Amniotic epithelial cell (primary cell): ENCODE results near the gene DIS3L2.
"Not testable (repeated sequence)": the region's sequence is repeated elsewhere in the genome, so short reads cannot be mapped to it uniquely, and the experiment has no call there.

Source experiments
- DNase-seq: peaks from one replicate; pipeline ENCODE4 v3.0.0-alpha.2; 2010; ENCODE audit warnings: low read depth

DIS3L2 gene

DNA sequence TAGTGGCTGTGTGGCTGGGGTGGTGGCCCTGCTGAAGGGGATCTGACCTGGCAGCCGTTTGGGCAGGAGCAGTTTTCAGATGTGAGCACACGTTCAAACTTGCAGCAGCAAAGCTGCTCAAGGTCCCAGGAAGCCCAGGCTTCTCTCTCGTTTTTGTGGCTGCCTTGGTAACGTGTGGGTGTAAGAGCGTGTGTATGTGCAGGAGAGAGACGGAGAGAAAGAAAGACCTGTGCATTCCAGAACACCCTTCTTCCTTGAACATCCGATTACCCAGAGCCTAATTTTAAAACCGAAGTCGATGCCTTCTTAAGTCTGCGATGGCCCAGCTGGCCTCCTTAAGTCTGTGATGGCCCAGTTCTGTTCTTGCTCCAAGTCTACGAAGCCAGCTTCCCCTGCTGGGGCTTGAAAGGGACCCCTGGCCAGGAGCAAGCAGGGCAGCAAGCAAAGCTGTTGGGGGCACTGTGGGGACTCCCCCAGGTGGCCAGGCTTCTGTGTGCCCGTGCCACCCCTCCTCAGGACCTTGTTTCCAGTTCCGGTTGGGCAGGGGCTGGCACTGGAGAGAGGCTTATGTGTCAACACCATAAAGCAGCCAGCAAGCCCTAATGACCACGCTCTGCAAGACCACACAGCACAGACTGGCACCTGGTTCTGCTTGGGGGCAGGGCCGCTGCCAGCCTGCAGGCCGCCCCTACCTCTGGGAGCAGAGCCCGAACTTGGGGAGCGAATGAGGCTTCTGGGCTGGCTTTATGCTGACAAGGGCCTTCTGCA is 361.2 kb downstream of the DIS3L2 start:
- no peak for DNase-seq

DNA sequence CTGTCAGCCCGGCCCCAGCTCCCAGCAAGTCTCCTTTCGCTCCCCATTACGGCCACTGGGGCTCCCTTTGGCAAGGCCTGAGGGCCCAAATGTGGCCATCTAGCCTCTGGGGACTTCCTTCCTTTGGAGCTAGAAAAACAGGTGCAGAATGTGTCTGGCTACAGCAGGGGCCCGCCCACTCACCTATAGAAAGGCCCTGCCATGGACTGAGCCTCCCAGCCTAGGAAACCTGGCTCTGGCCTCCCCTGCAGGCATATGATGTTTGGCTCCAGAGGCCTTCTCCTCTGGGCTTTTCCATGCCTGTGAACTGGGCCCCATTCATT is 361.8 kb downstream of the DIS3L2 start:
- DNase-seq = no peak

DNA sequence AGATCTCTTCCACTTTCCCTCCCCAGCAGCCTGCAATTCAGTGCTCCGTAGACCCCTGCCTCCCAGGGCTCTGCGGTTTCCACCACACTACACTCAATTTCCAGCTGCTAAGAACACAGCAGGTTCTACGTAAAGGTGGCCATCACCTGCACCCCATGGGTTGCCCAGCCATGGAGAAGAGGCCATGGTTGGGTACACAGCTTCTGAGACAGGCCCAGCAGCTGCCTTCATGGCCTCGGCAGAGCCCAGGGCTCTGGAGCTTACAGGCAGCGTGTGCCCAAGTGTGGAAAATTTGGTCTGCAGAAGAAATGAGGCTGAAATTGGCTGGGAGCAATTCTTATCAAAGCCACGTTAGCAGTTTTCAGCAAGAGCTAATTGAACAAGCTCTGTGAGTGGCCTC is 362.5 kb downstream of the DIS3L2 start:
- not testable (repeated sequence) for DNase-seq

DNA sequence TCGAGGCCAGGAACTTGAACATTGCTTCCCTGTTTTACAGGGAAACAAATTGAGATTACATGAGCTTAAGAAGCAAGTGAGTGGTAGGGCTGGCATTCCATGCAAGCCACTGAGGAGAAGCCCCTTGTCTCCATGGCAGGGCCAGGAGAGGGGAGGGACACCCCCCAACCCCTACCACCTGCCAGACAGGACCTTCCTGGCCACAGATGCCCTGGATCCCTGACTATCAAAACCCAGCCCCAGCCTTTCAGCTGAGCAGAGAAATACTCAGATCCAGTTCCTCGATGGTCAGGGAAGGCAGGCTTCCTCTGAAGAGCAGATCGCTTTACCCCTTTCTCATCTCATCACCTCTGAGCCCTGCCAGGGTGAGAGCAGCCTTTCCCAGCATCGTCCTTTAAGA is 363.3 kb downstream of the DIS3L2 start:
- no peak for DNase-seq

DNA sequence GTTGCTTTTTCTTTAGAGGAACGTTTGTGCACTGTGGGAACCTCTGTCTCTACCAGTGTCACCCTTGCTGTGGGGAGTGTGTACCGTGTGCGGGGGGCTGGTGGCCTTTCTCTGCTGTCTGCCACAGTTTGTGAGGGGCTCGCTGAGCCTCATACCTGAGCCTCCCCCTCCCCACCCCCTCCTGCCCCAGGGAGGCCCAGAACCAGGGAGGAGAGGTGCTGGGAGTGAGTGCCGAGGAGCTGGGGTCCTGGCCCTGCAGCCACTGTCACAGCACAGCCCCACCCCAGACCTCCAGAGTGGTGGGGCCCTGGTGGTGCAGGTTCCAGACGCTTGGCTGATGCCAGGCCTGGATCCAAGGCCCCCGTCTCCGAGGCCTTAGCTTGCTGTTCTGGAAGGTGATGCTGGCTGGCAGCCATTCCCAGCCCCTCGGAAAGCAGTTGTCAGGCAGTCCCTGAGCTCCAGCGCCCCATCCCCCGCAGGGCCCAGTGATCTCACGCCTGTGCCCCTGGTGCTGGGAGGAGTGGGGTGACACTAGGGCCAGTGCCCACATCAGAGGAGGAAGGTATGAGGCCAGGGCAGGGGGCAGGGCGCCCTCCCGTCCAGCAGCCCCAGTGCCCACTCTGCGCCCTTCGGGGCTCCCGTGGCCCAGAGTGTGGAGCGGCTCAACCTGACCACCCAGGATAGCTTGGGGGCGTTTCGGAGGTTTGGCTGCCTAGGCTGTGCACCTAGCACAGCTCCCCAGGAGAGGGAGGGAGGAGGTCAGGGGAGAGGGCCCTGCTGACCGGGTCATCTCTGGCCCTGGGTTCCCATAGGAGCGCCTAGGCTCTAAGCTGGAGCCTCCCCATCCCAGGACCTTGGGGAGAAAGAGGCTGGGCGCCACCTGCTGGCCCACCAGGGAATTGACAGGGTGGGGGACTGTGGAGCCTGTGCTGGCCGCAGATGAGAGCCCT is 364.1 kb downstream of the DIS3L2 start:
- peak; percentile 17 for DNase-seq

DNA sequence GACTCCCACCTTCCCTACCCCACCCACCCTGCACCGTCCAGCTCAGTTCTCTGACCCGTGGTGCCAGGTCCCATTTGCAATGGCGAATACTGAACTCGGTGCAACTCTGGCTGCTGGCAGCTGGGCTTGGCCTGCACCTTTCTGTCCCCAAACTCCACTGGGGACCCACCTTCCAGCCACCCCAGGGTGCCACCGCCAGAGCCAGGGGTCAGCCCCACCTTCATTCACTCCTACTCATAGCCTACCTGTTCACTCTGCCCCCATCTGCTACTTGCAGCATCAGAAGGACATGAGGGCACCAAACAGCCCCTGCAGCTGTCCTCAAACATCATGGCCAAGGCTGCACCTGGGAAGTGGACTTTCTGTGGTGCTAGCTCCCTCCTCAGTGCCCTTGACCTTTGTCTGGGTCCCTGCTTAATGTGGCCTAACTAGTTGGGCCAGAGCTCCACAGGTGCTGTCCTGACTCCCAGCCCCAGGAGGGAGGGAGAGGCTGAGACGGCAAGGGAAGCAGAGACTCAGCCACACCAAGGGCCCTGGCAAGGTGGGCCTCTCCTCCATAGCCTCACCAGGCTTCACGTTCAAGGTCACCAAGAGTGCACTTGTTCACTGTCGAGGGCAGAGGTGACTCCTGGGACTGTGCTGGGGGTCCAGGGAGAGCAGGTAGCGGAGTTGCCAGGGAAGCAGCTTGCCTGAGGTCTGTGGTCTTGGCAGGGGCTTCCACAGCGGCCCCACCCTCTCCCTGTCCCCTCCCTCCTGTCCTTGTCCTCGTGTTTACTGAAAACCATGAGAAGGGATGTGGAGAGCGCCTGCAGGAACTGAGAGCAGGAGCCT is 365.0 kb downstream of the DIS3L2 start:
- DNase-seq = not testable (repeated sequence)

DNA sequence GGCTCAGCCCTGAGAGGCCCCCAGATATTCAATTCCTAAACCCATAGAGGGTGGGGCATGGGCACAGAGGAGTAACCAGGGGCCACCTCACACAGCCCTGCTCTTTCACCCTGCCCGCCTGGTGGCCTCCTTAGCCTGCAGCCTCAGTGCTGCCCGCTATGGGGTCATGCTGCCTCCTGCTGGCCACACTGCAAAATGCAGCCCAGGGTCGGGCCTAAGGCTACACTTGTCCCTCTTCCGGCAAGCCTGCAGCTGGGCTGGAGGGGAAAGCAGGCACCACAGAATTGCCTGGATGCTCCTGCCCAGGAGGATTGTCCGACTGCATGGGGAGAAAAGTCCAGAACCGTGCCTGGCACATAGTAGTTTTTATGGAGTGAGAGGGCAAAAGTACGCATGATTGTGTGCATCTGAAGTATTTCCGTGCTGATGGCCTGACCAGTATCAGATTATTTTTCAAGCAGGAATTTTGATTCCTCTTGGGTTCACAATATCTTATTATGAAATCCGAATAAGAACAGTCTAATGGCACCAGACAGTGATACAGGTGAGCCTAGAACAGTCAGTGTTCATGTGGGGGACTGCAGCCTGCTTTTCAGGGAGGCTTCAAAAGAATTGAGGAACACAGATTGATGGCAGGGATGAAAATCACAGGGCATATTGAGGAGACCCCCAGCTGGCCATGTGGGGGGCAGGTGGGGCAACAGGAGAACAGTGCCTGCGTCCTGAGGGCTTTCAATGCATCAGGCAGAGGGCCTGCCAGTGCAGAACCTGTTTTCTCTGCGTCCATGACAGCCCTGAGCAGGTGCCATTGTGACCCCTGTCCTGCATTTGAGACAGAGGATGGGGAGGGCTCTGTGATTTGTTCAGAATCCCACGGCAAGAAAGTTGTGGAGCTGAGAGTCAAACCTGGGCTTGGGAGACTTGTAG is 365.9 kb downstream of the DIS3L2 start:
- DNase-seq = peak; percentile 35

DNA sequence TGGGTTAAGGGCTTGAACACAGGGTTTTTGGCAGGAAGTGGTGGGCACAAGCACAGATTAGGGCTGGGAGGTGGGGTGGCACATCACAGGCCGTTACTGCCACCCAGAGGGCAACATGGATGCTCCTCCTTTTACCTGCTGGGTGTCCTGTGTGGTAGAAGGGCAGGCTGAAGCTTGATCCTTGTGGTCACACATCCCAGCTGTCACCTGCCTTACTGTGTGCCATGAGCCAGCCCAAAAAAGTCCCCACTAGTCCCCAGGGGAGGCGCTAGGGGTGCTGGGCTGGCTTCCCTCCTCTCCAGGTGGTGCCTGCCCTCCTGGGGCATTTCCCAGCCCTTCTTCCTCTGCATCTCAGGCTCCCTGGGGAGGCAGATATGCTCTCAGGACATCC is 366.5 kb downstream of the DIS3L2 start:
- no peak for DNase-seq

DNA sequence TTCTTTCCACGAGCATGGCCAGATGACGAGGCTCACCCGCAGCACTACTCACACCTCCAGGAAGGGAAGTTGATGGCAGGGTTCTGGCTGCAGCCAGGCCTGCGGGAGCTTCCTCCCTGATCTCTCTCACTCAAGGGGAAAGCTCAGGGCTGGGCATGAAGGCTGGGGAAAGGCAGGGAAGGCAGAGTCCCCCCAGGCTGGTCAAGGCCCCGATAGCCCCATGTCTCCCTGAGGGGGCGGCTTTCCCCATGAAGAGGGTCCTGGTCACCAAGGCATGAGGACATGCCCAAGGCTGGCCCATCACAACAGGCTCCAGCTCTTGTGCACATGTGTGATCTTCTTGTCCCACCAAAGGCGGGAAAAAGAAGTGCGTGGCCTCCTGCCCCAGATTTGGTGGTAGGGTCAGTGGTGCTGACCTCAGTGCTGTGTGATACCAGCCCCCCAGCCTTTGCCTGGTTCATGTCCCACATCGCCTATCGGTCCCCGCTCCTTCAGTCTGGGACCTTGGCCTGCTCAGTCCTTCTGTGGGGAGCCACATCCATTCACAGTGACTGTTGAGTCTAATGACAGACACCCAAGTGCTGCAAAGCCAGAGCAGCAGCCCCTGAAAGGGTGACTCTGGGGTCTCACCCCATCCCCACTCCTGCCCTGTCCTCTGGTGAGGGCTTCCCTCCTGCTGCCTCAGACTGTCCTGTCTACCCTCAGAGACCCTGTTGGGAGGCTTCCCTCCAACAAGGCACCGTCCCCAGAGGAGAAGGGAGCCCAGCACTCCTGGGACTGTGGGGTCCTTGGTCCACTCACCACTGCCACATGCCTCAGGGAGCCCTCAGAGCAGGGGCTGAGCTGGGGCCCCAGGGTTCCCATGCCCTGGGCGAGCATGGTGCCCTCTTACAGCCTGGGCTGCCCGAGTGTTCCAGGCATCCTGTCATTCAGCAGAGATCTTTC is 367.3 kb downstream of the DIS3L2 start:
- no peak for DNase-seq

DNA sequence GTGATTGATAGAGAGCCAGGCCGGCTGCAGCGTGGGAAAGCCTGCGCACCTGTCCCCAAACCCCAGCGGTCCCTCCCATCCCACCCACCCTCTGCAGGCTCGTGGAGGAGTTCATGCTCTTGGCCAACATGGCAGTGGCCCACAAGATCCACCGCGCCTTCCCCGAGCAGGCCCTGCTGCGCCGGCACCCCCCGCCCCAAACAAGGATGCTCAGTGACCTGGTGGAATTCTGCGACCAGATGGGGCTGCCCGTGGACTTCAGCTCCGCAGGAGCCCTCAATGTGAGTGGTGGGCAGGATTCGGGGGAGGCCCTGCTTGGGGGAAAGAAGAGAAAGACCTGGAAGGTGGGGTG is 368.2 kb downstream of the DIS3L2 start:
- DNase-seq = no peak

DNA sequence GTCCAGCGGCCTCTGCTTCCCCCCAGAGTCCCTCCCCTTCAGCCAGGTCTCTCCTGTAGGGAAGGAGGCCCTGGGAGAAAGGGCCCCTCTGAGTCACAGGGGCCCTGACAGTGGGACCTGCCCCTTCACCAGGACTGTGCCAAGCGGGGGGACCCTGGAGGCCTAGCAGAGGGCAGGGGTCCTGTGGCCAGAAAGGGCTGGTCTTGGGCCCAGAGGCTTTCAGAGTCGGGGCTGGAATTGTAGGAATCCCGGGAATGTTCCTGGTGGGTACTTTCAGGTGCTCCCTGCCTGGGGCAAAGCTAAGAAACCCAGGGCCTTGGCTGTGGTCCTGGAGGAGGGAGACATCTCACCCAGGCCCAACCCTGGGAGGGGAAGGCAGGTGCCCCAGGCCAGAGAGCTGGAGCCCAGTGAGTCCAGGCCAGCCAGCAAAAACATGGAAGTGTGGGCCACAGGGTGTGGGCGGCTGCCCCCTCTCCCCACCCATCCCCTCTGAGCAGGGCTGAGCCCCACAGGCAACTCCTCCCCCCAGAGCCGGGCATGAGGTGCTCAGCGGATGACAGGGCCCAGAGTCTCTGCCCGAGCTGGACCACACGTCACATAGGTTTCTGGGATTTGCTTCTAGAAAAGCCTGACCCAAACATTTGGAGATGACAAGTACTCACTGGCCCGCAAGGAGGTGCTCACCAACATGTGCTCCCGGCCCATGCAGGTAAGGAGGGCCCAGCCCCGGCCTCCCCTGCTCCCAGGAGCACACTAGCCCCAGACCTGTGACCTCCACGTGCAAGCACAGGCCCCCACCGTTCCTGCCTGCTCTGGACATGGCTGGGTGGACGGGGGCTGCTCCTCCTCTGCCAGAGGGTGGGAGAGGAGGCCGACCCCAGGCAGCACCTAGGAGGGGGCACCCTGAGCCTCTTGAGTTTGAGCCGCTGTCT is 368.8 kb downstream of the DIS3L2 start:
- no peak for DNase-seq

DNA sequence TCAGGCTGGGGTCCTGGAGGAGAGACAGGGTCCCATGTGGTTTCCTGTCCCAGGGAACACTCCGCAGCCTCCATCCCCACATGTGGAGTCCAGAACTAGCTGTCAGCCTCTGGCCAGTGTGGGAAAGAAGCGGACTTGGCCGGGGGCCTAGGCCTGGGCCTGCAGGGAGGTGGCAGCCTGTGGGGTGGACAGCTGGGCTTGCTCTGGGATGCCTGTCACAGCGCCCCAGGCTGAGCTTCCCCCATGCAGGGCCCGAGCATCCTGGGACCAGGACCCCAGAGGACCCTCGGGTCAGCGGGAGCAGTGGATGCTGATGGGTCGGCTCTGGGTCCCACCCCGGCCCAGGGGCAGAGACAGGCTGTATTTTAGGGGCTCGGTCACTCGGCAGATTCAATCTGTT is 369.5 kb downstream of the DIS3L2 start:
- not testable (repeated sequence) for DNase-seq

DNA sequence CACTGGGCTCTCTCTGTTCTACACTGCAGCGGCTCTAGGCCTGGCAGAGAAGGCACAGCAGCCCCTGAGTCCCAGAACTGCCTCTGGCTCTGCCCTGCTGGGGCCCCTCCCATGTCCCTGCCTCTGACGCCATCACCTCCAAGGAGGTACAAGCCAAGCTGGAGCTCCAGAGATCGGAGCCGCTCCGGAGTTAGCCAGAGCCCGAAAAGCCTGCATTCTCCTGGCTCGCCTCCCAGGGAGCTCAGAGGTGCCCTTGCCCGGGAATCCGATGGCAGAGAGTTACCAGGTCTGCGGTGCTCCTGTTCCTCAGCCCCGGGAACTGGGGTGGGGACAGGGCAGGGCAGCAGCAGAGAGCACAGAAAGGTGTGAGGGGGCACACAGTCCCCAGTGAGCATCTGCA is 370.1 kb downstream of the DIS3L2 start:
- DNase-seq = not testable (repeated sequence)

DNA sequence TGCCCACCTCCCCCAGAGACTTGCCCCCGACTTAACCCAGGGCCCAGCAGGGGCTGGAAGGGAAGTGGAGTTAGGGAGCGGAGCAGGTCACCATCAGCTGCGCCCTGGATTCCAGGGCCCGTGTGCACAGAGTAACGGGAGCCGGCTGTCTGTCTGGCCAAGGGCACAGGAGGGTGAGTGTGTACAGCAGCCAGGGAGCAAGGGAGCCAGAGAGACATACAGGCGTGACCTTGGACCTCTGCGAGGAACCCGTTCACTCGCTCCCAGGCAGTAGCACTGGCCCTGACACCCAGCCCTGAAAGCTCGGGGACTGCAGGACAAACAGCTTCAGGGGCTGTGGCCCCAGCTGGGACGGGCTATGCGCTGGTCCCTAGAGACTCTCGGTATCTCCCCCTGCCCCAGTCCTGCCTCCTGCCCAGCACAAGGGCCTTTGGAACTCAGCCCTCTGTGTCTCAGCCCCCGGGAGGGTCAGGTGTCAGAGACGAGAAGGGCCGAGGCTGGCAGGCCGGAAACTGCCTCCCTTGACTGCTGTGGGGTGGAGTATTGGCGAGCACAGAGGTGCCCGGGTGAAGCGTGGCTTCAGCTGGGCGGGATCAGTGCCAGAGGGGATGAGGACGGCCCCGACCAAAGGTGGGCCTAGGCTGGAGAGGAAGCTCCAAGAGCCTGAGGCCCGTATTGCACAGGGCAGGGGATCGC is 370.9 kb downstream of the DIS3L2 start:
- DNase-seq = not testable (repeated sequence)

DNA sequence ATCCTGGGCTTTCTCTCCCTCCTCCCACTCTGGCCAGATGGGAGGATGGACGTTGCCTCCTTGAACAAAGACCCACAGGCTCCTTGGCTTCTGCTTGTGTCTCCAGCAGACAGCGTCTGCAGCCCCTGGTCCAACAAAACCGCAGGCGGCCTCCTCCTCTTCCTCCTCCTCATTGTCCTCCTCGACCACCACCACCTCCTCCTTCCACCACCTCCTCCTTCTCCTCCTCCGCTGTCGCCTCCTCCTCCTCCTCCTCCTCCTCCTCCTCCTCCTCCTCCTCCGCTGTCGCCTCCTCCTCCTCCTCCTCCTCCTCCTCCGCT is 371.4 kb downstream of the DIS3L2 start:
- no peak for DNase-seq

DNA sequence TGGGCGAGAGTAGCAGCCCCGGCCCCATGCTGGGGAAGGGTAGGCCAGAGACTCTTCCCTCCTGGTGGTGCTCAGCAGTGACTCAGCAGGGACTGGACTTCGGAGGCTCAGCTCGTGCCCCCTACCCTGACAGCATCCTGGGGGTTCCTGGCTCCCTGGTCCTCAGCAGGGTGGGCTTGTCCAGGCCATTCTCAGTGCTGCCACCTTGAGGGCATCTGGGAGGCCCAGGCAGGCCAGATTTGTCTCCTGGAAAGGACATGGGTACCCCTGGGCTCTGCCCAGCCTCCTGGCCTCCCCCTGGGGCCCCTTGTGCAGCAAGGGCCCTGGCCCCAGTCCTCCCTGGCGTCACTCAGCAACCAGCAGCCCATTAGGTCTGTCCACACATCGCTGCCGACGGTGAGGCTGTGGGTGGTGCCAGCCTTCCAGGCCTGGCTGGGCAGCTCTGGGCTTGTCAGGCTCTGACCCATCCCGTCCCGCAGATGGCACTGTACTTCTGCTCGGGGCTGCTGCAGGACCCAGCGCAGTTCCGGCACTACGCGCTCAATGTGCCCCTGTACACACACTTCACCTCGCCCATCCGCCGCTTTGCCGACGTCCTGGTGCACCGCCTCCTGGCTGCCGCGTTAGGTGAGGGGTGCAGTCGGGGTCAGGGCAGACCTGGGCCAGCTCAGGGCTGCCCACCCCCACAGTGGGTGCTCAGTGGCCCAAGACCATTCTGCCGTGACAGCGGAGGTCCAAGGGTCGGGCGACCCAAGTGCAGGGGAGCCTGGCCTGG is 372.0 kb downstream of the DIS3L2 start:
- DNase-seq = no peak

DNA sequence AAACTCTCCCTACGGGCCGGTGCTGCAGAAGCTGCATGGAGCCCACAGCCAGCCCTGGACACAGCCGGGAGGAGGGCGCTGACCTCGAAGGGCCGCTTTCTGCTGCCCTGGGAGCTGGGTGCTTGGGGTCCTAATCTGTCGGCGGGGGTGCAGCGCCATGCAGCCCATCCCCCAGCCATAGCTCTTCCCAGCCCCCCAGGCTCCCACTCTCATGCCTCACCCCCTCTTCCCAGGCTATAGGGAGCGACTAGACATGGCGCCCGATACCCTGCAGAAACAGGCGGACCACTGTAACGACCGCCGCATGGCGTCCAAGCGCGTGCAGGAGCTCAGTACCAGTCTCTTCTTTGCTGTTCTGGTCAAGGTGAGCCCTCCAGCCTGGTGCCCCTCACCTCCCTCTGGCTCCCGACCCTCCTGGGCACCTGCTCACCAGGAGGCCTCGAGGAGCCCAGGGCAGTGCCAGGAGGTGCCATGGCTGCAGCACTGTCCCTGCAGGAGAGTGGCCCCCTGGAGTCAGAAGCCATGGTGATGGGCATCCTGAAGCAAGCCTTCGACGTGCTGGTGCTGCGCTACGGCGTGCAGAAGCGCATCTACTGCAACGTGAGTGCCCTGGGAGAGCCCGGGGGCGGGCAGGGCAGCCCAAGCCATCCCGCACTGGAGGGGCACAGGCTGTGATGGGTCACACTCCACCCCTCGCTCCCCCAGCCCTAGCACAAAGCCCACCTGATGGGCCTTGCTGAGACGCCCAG is 372.8 kb downstream of the DIS3L2 start:
- not testable (repeated sequence) for DNase-seq
